HG03342 (cell line): ENCODE data around the gene LBX1.

Experiments used
- ATAC-seq: cut with Tn5 transposase; IDR thresholded peaks from one replicate; pipeline ENCODE4 v1.9.1; 2021; ENCODE audit warnings: mild to moderate bottlenecking, moderate library complexity; ENCODE audit not compliant: unreplicated experiment

The LBX1 gene

DNA sequence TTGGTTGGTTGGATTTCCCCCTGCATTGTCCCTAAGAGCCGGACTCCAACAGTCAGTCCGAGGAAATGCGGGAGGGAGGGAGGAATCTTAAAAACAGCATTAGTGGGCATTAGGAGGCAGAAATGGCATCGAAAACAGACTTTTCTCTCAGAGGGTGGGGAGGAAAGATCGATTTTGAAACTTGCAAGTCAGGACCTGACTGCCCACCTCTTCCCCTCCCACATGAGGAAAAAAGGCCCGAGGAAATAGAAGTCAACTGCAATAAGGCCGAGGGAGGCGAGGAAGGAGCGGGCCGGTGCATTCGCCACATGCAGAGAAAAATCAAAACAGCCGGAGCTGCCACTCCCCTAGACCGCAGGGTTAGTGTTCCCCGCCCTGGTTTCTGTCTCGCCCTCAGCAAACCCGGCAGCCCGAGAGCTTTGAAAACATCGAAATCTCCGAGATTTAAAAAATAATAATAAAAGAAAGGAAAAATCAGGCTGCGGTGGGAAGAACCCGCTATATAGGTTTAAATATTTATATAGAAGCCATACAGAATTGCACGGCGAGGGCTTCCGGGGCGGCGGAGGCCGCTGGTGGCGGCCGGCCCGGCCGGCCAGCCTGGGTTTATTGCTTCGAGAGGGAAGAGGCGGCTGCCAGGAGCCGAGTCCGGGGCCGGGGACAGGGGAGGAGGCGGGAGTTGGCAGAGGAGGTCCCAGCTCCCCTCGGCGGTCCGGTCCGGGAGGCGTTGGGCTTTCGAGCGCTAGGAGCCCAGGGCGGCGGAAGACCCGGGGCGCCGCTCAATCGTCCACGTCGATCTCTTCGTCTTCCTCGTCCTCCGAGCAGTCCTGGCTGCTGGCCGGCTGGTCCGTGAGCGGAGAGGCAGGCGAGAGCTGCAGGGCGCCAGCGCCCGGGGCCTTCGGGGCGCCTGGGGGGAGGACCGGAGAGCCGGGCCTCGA is 2.5 kb downstream of the LBX1 start:
- ATAC-seq, result no peak

DNA sequence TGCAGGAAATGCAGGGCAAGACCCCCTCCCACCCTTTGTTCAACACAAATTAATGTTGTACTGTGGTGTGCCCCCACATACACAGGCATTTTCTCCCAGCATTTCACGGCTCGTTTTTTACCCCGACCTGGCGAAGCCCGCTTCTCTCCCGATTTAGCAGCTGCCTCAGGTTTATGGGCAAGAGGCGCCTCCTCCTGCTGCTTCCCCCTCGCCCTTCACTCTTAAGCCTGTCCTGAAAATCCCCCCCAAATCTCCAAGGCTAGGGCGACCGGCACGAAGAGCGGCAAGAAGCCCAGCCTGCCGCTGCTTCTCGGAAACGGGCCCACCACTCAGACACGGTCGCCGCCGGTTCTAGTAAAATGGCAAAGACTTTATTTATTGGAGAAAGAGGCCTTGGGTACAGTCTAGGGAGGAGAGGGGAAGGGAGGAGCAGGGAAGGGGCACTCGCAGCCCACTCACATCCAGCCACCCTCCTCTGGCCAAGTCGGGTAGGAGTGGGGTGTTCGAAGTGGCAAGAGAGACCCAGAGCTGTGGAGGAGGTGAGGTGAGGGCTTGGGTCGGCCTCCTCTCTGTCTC is 3.3 kb downstream of the LBX1 start:
- ATAC-seq, result no peak

DNA sequence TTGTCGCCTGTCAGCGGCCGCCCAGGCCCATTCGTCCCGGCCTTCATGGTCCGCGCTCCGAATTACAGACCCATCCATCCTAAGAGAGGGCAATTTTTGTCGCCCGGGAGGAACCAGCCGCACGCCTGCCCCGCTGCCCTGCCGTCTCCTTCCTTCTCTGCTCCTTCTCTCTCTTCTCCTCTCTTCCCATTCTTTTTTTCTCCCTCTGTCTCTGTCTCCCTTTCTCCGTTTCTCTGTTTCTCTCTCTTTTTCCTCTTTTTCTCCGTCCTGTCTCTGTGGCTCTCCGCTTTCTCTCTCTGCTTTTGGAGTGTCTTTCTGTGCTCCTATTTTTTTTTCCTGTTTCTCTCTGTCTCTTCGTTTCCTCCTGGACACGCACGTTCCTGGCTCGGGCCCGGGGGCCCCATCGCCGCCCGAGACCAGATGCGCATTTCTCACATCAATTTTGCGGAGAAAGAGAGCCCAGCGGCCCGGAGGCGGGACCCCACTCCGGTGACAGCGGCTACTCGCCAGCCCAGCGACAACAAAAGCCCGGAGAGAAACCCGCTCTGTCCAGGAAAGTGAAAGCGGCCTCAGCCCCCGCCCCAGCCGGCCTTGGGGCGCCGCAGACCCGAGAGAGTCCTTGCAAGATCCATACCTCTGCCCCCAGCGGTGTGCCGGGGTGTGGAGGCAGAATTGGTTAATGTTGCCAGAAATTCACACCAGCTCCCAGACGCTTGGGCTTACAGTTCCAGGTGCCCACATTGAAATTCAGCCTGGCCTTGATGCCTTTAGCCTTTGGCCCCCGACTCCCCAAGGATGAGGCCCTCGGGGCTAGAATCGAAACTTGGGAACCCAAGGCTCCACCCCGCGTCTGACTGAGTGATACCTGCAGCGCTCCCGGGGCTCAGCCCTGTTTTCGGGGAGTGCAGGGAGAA is 4.1 kb downstream of the LBX1 start:
- no peak for ATAC-seq

DNA sequence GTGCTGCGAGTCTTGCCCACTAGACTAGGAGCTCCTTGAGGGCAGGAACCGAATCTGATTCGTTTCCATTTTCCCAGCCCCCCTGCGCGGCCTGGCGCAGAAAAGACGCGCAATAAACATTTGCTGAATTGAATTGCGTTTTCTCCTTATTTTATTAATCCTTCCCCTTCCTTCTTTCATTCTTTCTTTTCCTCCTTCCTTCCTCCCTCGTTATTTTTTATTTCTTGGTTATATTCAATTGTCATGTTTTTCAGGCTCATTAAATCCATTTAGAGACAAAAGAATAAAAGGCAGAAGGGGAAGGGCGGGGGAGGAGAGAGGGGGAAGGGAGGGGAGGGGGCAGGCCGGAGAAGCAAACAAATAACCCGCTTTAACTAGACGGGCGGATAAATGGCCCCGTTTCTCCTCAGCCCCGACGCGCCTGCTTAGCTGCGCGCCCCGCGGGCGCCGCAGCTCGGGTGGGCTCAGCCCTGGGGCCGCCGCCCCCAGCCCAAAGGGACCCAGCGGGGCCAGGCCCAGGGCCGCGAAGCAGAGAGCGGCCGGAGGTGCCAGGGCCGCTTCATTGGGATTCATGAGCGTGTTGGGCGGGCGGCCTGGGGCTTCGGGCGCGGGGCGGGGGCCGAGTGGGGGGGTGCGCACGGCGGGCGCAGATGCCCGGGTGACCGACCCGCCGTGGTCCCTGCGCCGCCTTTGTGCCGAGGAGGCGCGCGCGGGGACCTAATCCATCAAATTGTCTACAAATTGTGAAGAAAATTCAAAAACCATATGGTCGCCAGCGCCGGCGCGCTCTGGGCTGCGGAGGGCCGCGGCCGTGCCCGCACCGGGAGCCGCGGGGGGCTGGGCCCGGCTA is 5.0 kb downstream of the LBX1 start:
- no peak for ATAC-seq

DNA sequence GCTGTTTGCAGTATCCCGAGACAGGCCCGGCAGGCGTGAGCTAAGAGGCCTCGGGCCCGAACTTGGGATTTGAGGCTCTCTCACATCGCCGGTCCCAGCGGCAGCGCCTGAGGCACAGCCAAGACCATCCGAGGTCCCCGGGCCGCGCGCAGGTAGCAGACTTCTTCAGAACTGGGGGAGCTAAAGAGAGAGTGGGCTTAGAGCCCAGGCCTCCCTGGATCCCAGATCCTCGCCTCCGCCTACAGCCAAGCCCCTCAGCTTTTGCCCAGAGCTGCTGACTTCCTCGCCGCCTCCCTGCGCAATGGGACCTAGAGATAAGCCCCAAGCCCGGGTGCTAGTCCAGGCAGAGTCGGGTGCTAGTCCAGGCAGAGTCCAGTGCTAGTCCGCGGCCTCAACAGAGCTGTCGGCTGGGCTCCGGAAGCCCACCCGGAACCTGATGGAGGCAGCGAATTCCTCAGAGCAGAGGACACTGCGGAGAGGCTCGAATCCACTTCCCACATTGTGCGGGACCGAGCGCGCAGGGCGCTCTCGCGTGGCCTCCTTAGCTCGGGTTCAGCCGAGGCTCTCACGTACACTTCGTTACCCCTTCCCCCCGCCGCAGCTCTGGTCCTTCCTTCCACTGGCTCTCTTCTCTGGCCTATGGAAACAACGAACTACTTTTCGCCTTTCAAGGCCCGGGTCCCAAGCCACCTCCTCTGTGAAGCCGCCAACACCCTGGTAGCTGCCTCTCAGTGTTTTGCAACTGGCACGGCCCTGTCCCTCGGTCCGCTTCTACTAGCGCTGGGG is 5.8 kb downstream of the LBX1 start:
- no peak for ATAC-seq

DNA sequence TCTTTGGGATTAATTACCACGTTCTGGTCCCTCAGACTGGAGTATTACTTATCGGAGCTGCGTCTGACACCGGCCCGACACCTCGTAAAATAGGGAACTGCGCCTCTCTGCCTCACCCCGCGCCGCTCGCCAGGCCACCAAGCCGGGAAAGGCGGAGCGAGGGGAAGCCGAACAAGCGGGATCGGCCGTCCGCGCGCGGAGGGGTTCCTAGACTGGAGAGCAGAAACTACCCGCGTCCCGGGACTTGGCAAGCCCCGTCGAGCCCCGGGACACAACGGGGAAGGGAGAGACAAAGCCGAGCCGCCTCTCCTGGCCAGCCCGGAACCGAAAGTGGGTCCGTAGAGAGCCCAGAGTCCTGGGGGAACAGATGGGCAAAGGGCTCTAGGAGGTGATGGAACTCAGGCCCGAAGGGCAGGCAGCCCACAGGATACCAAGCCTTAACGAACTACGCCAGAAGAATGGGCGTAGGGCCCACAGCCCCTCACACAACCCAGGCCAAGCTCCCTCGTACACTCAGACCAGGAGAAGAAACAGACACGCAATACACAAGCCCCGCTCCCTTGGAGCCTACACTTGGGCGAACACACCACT is 6.5 kb downstream of the LBX1 start:
- ATAC-seq, result no peak

DNA sequence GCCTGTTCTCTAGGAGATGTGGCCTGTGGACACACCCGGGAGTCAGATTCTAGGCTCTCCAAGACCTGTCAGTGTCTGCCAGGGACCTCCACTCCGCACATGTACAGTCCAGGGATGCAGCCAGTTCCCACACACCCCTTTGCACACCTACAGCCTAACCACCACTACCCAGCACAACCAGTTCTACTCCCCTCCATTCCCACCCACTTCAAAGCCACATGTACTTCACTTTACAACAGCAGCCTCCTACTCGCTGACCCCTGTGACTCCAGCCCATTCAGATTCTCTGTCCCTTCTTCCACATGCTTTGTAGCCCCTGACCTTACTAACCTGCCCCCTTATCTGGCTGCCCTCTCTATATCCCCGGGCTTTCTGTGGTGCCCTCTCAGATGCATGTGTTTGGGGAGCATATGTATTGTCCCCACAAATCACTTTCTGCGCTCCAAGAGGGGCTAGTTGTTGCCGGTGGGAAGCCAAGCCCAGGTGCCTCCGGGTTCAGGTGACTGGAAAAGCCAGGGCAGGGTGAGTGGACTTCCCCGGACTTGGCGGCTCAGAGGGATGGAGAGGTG is 7.2 kb downstream of the LBX1 start:
- no peak for ATAC-seq

DNA sequence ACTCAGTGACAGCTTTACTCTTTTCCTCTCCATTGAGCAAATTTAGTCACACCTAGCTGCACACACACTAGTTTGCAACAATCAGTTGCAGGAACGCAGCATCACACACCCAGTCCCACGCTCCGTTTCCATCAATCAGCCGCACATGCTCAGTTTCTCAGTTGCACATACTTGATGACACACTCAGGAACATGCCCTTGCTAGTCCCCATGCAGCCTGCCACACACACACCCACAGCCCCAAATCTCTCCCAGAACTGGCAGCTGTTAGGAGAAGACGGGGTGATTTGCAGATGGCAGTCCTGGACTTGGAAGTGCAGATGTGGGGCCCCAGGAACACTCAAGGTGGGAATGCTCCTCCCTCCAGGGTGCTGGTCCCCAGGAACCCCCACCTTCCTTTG is 7.7 kb downstream of the LBX1 start:
- no peak for ATAC-seq

DNA sequence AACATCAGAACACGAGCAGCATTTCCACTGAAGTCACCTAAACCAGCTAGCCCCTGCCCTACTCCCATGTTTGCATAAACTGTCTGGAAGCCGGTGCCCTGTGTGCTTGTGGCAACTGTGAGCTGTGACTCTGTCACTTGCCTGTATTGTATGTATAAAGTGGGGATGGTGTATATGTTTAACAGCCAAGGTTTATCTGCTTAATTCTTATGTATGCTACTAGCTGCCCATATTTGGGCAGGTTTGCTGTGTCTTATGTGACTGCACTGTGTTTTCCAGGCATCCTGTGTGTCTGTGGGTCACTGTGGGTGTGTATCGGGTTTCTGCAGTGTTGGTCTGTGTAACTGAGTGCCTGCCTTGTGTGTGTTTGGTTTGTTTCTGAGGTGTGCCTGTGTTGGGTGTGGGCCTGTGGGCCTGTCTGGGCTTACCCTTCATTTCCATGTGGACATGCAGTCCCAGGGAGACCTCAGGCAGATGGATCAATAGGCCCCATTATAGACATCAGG is 9.3 kb downstream of the LBX1 start:
- no peak for ATAC-seq

DNA sequence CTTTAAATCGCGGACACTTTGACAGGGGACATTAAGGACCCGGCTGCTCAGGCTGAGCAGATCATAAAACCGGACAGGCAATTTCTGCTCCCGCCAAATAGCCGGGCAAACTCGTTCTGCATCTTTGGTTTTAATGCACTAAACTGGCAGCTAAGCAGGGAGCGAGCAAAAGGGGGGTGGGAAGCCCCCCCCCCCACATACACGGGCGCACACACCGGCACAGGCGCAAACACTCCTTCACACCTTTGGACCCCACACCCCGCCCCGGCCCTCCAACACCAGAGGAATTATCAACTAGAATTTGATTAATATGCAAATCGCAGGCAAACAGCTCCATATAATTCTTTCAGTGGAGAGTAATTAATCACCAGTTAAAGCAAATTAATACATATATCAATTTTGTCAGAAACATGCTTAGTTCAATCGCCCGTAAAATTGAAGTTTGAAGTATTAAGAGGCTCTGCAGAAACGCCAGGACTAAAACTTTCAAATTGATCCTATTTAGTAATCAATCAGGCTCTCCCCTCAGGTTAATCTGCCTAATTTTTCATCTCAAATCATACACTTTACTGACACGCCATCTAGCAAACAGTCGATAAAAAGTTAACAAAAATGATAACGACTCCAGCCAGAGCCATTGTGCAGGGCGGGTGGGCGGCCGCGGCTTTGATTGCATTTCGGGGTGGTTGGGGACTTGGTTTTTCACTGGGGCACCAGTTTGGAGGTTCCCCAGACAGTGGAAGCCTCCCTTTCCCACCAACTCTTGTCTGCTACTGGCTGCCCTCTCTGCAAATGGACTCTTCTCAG is 9.9 kb downstream of the LBX1 start:
- no peak for ATAC-seq

DNA sequence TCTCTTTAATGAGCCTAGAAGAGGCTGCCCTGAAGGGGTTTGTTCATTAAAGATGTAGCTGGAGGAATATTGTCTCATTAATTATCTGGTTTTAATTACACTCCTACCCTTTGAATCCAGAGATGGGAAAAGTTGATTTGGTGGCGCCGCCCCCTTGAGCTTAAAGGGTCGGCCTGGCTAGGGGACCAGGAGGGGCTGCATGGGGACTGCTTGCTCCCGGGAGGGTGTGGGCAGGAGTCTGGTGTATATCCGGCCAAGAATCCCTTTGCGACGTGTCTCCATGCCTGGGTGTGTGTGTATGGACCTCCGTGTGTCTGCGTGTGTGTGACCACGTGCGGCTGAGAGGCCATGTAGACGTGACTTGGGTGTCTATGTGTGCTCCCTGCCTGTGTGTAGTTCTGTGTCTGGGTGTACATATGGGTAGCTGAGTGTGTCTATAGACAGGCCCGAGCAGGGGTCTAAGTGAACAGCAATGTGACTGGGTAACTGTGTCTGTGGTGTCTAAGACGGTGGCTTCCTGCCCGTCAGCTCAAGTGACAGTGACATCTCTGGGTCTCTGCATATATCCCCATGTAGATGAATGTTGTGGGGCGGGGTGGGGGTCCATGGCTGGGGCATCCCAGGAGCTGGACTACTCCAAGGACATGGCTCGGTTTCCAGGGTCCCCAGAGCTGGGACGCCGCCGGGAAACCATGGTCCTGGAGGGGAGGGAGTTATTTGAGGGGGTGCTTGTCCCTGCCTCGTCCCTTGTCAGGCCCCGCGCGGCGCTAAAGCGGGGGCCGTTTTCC is 10.7 kb downstream of the LBX1 start:
- no peak for ATAC-seq

DNA sequence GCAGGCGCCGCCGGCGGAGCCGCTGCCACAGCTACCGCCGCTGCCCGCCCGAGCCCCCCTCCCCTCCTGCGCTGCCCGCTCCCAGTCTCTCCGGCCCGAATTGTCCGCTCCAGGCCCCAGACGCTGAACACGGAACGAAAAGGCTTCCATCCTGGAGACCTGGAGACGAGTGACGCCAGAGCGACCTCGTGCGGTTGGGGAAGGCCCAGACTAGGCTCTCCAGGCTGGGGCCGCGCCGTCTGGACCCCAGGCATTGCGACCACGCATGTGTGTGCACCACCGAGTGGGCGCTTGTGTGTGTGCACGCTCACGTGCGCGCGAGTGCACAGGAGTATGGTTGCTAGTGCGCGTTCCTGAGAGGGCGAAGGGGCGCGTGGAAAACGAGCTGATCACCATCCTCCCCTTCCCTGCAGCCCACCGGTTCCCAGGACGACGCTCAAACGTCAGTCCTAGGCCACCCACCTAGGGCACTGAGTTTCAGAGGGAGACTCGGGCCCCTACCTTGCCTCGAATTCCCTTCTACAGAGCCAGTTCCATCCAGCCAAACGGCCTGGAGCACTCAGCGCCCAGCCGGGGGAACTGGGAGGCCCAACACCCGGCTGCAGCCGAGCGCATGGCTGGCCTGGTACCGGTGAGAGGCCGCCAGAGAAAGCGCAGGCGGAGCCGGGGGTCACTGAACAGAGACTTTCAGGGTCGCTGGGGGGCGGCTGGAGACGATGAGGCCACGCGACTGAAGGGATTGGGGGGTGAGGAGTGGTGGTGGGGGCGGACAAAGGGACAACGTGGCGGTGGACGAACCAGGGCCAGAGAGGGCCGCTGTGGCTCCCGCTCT is 11.6 kb downstream of the LBX1 start:
- ATAC-seq, result no peak

DNA sequence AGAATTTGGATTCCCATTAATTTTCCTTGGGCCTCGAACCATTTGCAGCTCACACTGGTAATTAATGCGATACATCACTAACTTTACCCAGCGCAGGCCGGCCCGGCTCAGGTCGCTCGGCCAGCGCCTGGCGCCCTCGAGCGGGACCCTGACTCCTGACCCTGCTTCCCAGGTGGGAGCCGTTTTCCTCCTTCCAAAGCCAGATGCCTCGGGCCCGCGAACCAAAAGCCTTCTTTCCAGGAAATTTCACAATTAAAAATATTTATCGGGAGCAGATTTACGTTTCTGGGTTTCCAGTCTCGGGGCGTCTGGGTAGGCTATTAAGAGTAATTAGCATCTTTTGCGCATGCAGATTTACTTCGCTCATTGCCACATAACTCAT is 12.2 kb downstream of the LBX1 start:
- no peak for ATAC-seq

DNA sequence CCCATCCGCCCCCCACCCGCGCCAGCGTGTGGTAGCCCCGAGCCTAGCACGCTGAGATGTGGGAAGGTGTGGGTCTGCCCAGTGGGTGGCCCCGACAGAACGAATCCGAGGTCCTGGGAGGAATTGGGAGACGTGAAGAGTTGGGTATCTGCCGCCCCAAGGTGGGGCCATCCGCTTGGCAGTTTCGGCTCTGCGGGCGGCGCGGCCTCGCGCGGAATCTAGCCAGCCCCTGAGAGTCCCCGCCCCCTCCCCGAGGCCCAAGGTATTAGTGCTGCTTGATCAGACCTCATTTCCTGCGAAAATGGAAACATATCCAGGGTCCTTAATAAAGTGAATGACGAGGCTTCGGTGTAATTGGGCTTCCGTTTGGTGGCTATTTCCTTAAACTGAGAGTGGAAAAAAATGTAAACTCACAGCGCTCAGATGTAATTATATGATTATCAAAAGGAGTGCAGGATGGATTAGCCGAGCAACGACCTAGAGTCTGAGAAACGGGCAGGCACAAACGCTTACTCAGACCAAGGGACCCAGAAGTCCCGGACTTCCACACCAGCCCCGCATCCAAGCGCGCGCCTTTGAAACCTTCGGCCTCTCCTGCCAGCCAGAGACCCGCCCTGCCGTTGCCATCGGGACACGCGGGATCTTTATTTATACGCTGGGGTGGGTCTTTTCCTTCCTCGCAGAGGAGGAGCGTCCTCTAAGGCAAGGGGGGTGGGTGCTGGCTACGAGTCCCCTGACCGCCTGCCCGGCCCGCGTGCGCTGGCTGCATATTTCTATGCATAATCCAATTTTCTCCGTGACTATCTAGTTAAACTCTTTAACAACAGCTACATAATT is 12.8 kb downstream of the LBX1 start:
- ATAC-seq, result no peak

DNA sequence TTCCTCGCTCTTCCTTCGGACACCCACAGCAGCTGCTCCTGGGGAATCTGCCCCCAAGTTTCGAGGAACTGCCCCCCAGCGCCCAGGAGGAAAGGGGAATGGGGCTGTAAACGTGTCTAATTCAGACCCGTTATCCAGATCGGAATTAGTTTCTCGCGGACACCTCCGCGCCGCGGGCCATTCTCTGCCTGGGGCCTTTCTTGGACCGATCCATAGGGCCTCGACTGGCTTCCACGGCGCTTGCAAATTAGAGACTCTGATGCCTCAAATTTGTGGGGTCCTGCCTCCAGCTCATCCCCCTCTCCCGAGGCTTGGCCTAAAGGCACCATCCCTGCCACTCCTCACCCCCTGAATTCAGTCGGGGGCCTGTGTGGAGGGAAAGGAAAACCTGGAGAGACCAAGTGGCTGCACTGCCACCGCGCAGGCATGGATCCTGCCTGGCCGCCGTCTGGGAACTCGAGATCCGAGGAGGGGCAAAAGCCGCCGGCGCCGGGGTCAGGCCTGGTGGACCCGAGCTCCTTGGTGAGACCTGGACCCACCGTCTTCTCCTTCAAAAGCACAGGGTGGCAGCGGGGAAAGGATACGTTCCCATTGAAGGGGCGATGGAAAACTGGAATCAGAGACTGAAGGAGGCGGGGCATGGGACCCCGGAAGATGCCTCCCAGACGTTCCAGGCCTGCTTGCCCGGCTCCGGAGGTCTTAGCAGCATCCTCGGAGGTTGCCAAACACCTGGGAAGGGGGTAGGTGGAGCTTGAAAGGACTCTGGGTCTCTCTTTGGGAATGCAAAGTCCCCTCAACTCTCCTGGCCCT is 13.7 kb downstream of the LBX1 start:
- ATAC-seq, result no peak
